Stomach (tissue), 4 donors: Measurements from ENCODE around the gene WDR62.

ENCODE experiments used
- EP300 ChIP-seq: sonication (generic); formaldehyde crosslinking; IDR thresholded peaks from one replicate; pipeline ENCODE4 v1.6.1; 2017; ENCODE audit warnings: antibody characterized with exemption
- POLR2A ChIP-seq, 4 donors: fragments of 450-650 bp; IDR thresholded peaks; one replicate each; pipeline ENCODE4 v1.6.1; 2016; ENCODE audit warnings: antibody characterized with exemption in 4 of 4, control low read depth in 2 of 4, mild to moderate bottlenecking in 1 of 4, moderate library complexity in 1 of 4
- POLR2AphosphoS5 ChIP-seq, 3 donors: sonication (generic); formaldehyde crosslinking; IDR thresholded peaks; one replicate each; pipeline ENCODE4 v1.6.1; 2016; ENCODE audit warnings: antibody characterized with exemption in 3 of 3
- TF ChIP-seq, protein P1 (sequence below), 7 experiments: fragments of 450-650 bp in 4 of 7; fragments of 200-600 bp in 3 of 7; sonication (generic) in 3 of 7; IDR thresholded peaks; one replicate each; pipeline ENCODE4 v1.5.1; 2016 to 2019; ENCODE audit warnings: antibody characterized with exemption in 7 of 7, control low read depth in 2 of 7, mild to moderate bottlenecking in 1 of 7

DNA sequence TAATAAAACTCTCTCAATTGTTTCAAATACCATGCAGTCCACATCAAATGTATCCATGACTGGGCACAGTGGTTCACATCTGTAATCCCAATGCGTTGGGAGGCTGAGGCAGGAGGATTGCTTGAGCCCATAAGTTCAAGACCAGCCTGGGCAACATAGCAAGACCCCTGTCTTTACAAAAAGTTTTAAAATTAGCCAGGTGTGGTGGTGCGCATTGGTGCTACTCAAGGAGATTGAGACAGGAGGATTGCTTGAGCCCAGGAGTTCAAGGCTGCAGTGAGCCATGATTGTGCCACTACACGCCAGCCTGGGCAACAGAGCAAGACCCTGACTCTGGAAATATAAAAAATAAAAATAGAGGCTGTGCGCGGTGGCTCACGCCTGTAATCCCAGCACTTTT lies 27.0 kb upstream of the WDR62 start:
- TF ChIP-seq, protein P1, sequence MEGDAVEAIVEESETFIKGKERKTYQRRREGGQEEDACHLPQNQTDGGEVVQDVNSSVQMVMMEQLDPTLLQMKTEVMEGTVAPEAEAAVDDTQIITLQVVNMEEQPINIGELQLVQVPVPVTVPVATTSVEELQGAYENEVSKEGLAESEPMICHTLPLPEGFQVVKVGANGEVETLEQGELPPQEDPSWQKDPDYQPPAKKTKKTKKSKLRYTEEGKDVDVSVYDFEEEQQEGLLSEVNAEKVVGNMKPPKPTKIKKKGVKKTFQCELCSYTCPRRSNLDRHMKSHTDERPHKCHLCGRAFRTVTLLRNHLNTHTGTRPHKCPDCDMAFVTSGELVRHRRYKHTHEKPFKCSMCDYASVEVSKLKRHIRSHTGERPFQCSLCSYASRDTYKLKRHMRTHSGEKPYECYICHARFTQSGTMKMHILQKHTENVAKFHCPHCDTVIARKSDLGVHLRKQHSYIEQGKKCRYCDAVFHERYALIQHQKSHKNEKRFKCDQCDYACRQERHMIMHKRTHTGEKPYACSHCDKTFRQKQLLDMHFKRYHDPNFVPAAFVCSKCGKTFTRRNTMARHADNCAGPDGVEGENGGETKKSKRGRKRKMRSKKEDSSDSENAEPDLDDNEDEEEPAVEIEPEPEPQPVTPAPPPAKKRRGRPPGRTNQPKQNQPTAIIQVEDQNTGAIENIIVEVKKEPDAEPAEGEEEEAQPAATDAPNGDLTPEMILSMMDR (IDR thresholded peaks at IDR 0.05): no peak
- TF ChIP-seq POLR2AphosphoS5 (IDR thresholded peaks at IDR 0.05) (no peak), POLR2A (IDR thresholded peaks at IDR 0.05) (no peak), EP300 (no peak)
